Fibroblast of villous mesenchyme (primary cell): ENCODE data around the gene SDC4. TPM values are rescaled to one million over a fixed set of nuclear protein-coding genes. Genes with fewer than 3 reads are reported as not detected.
A peak's percentile ranks its signal among the peaks of the same experiment; 100 is the strongest.

Experiments used
- DNase-seq: peaks from one replicate; pipeline ENCODE4 v3.0.0-alpha.2; 2010; ENCODE audit warnings: low read depth
- H3K4me3 ChIP-seq: 2 replicates; pipeline ENCODE4 v1.5.1; 2011; ENCODE audit warnings: low read depth, mild to moderate bottlenecking, low read length
- CTCF ChIP-seq: IDR thresholded peaks from 2 replicates; pipeline ENCODE4 v1.5.1; 2012; ENCODE audit warnings: low read depth, mild to moderate bottlenecking, low read length; ENCODE audit not compliant: insufficient read depth
- total RNA-seq: library from RNA; depleted of rRNA; stranded (reverse); fragments of >200 nt; gene quantifications from 2 replicates; pipeline ENCODE4 v1.2.3, GENCODE V29; 2012

SDC4 gene
- total RNA-seq, 1 donor: 178 TPM

DNA sequence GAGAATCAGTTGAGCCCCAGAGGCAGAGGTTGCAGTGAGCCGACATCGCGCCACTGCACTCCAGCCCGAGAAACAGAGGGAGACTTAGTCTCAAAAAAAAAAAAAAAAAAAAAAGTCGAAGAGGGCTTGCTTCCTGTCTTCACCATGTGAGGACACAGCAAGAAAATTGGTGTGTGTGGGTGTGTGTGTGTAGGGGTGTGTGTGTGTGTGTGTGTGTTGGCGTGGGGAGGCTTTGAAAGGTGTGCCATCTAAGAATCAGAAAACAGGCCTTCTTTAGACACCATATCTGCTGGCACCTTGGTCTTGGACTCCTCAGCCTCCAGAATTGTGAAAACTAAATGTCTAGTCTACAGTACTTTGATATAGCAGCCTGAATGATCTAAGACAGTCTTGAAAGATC, 48.4 kb downstream of the SDC4 start:
- TF ChIP-seq CTCF: no peak
- H3K4me3 ChIP-seq: no peak overlapping the region
- no peak for DNase-seq

- no peak overlapping the region for H3K4me3 ChIP-seq
- DNase-seq: no peak
- TF ChIP-seq CTCF: no peak
Measured at GRCh38 chr20:45297786-45298497, 50.3 kb downstream of the SDC4 start.

GRCh38 chr20:45294659-45295058, 53.6 kb downstream of the SDC4 start:
- no peak overlapping the region for H3K4me3 ChIP-seq
- no peak for DNase-seq
- TF ChIP-seq CTCF: no peak

GRCh38 chr20:45294003-45294368, 54.2 kb downstream of the SDC4 start:
- H3K4me3 ChIP-seq: no peak overlapping the region
- DNase-seq: no peak
- no peak for TF ChIP-seq CTCF

DNA sequence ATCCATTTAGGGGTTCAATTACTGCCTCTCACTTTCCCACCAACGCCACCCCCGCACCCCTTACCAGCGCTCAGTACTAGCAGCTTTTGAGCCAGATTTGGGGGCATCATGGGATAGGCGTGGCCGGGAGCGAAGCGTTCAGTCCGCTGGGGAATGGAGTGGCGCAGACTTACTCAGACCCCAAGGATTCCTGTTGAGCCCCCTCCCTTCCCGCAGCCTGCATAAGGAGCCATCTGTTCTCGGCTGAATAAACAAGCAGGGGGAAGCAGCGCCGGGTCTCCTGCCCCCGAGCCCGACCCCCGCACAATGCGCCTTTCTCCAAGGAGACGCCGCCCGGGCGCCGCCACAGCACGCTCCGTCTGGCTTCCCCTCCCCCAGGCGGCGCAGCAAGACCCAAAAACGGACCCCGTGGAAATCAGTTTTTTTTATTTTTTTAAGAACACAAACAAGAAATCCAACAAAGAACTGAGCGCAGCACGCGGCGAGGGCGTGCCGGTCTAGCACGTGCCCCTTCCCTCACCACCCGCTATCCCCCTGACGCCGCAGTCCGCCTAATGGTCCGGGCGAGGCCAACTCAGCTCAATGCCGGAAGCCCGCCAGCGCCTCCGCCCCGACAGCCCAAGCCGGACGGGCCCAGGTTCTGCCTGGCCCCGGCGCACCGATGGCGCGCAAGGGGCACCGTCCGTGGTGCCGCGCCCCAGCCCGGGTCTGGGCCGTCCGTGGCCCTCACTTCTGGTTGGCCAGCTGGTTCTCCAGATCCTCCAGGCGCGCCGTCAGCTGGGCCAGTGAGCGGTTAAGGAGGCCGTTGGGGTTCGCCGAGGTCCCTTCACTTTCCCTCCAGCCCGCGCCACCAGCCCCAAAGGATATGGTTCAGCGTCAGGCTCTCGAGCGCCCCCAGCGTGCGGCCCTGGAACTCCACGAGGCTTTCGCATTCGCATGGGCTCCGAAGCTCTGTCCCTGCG, 54.9 kb downstream of the SDC4 start:
- TF ChIP-seq CTCF: peak; percentile 97
- peak overlapping the region; percentile 59 for H3K4me3 ChIP-seq
- peak; percentile 67 for DNase-seq

GRCh38 chr20:45292343-45292742, 55.9 kb downstream of the SDC4 start:
- no peak overlapping the region for H3K4me3 ChIP-seq
- TF ChIP-seq CTCF: no peak
- no peak for DNase-seq
